BJ (cell line): ENCODE results near the gene FGGY. TPM values are rescaled to one million over a fixed set of nuclear protein-coding genes. Genes with fewer than 3 reads are reported as not detected.

ENCODE experiments used
- CTCF ChIA-PET: fragments of 350-600 bp; formaldehyde crosslinking; extraction: SDS; loops from one replicate; lab custom pipeline; 2021; ENCODE audit warnings: antibody characterized with exemption, inconsistent platforms; lab: Yijun Ruan, JAX
- POLR2A ChIA-PET: fragments of 300-600 bp; sonication (Branson Sonifier 250); formaldehyde crosslinking; extraction: SDS; loops from one replicate; lab custom pipeline; 2021; ENCODE audit warnings: antibody characterized with exemption; lab: Charles Lee
- DNase-seq: peaks from one replicate; pipeline ENCODE4 v3.0.0-alpha.2; 2011; ENCODE audit warnings: low read depth
- H3K27me3 ChIP-seq: 2 replicates; pipeline ENCODE4 v1.6.0; 2011; ENCODE audit warnings: low read length; ENCODE audit not compliant: control insufficient read depth, insufficient read depth
- H3K36me3 ChIP-seq: 2 replicates; pipeline ENCODE4 v1.5.1; 2011; ENCODE audit warnings: low read length; ENCODE audit not compliant: control insufficient read depth, insufficient read depth
- H3K4me3 ChIP-seq: 2 replicates; pipeline ENCODE4 v1.5.1; 2011; ENCODE audit warnings: low read depth, mild to moderate bottlenecking, control low read depth, low read length
- CTCF ChIP-seq: IDR thresholded peaks from 2 replicates; pipeline ENCODE4 v1.5.1; 2011; ENCODE audit warnings: low read depth, mild to moderate bottlenecking, control low read depth, inconsistent platforms, low read length, moderate library complexity; ENCODE audit not compliant: insufficient read depth
- polyA plus RNA-seq: library from polyadenylated mRNA; depleted of rRNA; stranded (reverse); fragments of >200 nt; gene quantifications from 2 replicates; pipeline ENCODE4 v1.2.3, GENCODE V29; 2011

Gene FGGY
- polyA plus RNA-seq, 1 experiment, result 9.9 TPM

GRCh38 chr1:59674595-59674994 lies 377.7 kb downstream of the FGGY start:
- H3K36me3 ChIP-seq, result no peaks in the 10 kb centered on the region
- no peak for TF ChIP-seq CTCF
- H3K27me3 ChIP-seq, result no peaks in the 10 kb centered on the region
- ChIA-PET POLR2A (no interaction called here), CTCF (no interaction called here)
- H3K4me3 ChIP-seq, result no peak overlapping the region
- no peak for DNase-seq

GRCh38 chr1:59675936-59676335 lies 379.0 kb downstream of the FGGY start:
- no peak for DNase-seq
- ChIA-PET CTCF (interaction anchor here (2.7 kb wide), 1 partner anchor 24 kb away, joined by 16 read pairs; no protein-coding TSS in a partner anchor), POLR2A (interaction anchor here (0.8 kb wide), 1 partner anchor 352 kb away, joined by 3 read pairs; no protein-coding TSS in a partner anchor)
- Histone ChIP-seq H3K27me3 (no peaks in the 10 kb centered on the region), H3K36me3 (no peaks in the 10 kb centered on the region), H3K4me3 (no peak overlapping the region)
- TF ChIP-seq CTCF, result no peak

GRCh38 chr1:59678040-59678439 lies 381.1 kb downstream of the FGGY start:
- H3K4me3 ChIP-seq, result no peak overlapping the region
- H3K27me3 ChIP-seq, result no peaks in the 10 kb centered on the region
- ChIA-PET CTCF (interaction anchor here (0.9 to 1.2 kb wide), 2 partner anchors 42 to 81 kb away, joined by 3 to 4 read pairs; no protein-coding TSS in a partner anchor), POLR2A (no interaction called here)
- no peak for DNase-seq
- no peaks in the 10 kb centered on the region for H3K36me3 ChIP-seq
- TF ChIP-seq CTCF, result no peak

- CTCF ChIA-PET, result interaction anchor here (0.9 kb wide), 1 partner anchor 80 kb away, joined by 3 read pairs; no protein-coding TSS in a partner anchor
These were observed 381.8 kb downstream of the FGGY start for GRCh38 chr1:59678493-59679228.

More at GRCh38 chr1:59678493-59679228, 381.8 kb downstream of the FGGY start:
- H3K4me3 ChIP-seq, result no peak overlapping the region
- peak; percentile 72 for DNase-seq
- no peak for TF ChIP-seq CTCF
- H3K27me3 ChIP-seq, result no peaks in the 10 kb centered on the region
- POLR2A ChIA-PET, result no interaction called here
- no peaks in the 10 kb centered on the region for H3K36me3 ChIP-seq
